Measurements from ENCODE around the gene RAB33A. TPM values are rescaled to one million over a fixed set of nuclear protein-coding genes. Genes with fewer than 3 reads are reported as not detected.

RAB33A gene
- total and polyA plus RNA-seq, 2 of the 4 experiments (the other 2 are of a cell fraction) = 1.6 to 1.8 TPM

GRCh38 chrX:130130990-130131389 is 40.8 kb upstream of the RAB33A start:
- Histone ChIP-seq H3K56ac (ENCODE audit: extremely low read depth, insufficient read depth, low read length) (no peak overlapping the region), H2AK9ac (replicated peaks; ENCODE audit: low read depth, low read length, poor library complexity) (no peak overlapping the region), H4K5ac (ENCODE audit: low read depth, low read length) (no peak overlapping the region), H3K14ac (replicated peaks; ENCODE audit: low read depth, low read length) (no peak overlapping the region), H4K91ac (ENCODE audit: insufficient read depth, low read depth, low read length) (no peak overlapping the region), H3K9ac (ENCODE audit: low read depth, low read length) (no peak overlapping the region), H2BK15ac (ENCODE audit: low read depth, low read length) (no peak overlapping the region), H3K18ac (ENCODE audit: low read depth, low read length) (no peak overlapping the region), H2AK5ac (ENCODE audit: low read depth, low read length) (no peak overlapping the region), H3K27ac (ENCODE audit: insufficient read depth, low read length) (no peak overlapping the region), H2BK20ac (ENCODE audit: low read depth, low read length) (no peak overlapping the region), H2BK120ac (ENCODE audit: low read depth, low read length) (no peak overlapping the region), H3K4me3 (ENCODE audit: insufficient read depth, low read depth, low read length) (no peak overlapping the region), H4K8ac (ENCODE audit: low read depth in 2 of 2, low read length in 2 of 2) (no peak overlapping the region), H3K9me3 (ENCODE audit: control insufficient read depth, insufficient read depth, low read length) (no peaks in the 10 kb centered on the region), H3K4me2 (ENCODE audit: low read depth, low read length) (no peak overlapping the region), H2AFZ (replicated peaks; ENCODE audit: low read length, poor library complexity) (no peak overlapping the region), H3K23ac (ENCODE audit: low read depth, low read length) (no peak overlapping the region), H3K79me1 (ENCODE audit: low read depth in 1 of 2, low read length in 2 of 2) (no peaks in the 10 kb centered on the region), H3K36me3 (ENCODE audit: control insufficient read depth, insufficient read depth, low read length) (peaks cover 22% of the 10 kb centered on the region), H2BK5ac (ENCODE audit: low read depth, low read length, poor library complexity, severe bottlenecking) (no peak overlapping the region), H3K27me3 (ENCODE audit: control insufficient read depth, insufficient read depth, low read length) (no peaks in the 10 kb centered on the region; the same call in 1 of the 2 replicates), H3K4me1 (ENCODE audit: control insufficient read depth, insufficient read depth, low read length) (no peaks in the 10 kb centered on the region), H3K9me1 (ENCODE audit: insufficient read depth, low read length) (no peaks in the 10 kb centered on the region), H4K20me1 (ENCODE audit: insufficient read depth, low read length) (no peaks in the 10 kb centered on the region), H3K4ac (ENCODE audit: low read depth, low read length) (no peak overlapping the region)
- CTCF ChIA-PET = no interaction called here
- intact Hi-C loops (cut with micrococcal nuclease) (no loop called here), in situ Hi-C loops (cut with MboI; ENCODE audit: low sequenced_read_pairs) (no loop called here), dilution Hi-C loops (cut with HindIII; ENCODE audit: low sequenced_read_pairs, unreplicated experiment) (no loop called here)
- POLR2A ChIA-PET (ENCODE audit: unreplicated experiment) = interaction anchor here (0.6 kb wide), 1 partner anchor 55 kb away, joined by 3 read pairs; no protein-coding TSS in a partner anchor
- no peak for TF ChIP-seq RFX5 (IDR thresholded peaks at IDR 0.05; ENCODE audit: low read depth, low read length)
- no peak for TF ChIP-seq CHD1 (IDR thresholded peaks at IDR 0.05; ENCODE audit: low read depth, low read length)
- TF ChIP-seq CEBPB (IDR thresholded peaks at IDR 0.05; ENCODE audit: low read depth, low read length) = no peak
- no peak for TF ChIP-seq FOS (IDR thresholded peaks at IDR 0.05; ENCODE audit: low read depth, low read length)
- TF ChIP-seq MXI1 (IDR thresholded peaks at IDR 0.05; ENCODE audit: borderline replicate concordance, low read depth, low read length) = no peak
- TF ChIP-seq POLR2A (IDR thresholded peaks at IDR 0.05; ENCODE audit: low read depth, low read length) = no peak
- no peak for TF ChIP-seq MAZ (IDR thresholded peaks at IDR 0.05; ENCODE audit: borderline replicate concordance, low read depth, low read length)
- TF ChIP-seq BHLHE40 (IDR thresholded peaks at IDR 0.05; ENCODE audit: low read depth, low read length) = no peak
- TF ChIP-seq, protein P1, sequence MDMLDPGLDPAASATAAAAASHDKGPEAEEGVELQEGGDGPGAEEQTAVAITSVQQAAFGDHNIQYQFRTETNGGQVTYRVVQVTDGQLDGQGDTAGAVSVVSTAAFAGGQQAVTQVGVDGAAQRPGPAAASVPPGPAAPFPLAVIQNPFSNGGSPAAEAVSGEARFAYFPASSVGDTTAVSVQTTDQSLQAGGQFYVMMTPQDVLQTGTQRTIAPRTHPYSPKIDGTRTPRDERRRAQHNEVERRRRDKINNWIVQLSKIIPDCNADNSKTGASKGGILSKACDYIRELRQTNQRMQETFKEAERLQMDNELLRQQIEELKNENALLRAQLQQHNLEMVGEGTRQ (IDR thresholded peaks at IDR 0.05; ENCODE audit: low read depth, low read length) = no peak
- no peak for TF ChIP-seq RAD21 (IDR thresholded peaks at IDR 0.05; ENCODE audit: low read length)
- TF ChIP-seq, protein P2, sequence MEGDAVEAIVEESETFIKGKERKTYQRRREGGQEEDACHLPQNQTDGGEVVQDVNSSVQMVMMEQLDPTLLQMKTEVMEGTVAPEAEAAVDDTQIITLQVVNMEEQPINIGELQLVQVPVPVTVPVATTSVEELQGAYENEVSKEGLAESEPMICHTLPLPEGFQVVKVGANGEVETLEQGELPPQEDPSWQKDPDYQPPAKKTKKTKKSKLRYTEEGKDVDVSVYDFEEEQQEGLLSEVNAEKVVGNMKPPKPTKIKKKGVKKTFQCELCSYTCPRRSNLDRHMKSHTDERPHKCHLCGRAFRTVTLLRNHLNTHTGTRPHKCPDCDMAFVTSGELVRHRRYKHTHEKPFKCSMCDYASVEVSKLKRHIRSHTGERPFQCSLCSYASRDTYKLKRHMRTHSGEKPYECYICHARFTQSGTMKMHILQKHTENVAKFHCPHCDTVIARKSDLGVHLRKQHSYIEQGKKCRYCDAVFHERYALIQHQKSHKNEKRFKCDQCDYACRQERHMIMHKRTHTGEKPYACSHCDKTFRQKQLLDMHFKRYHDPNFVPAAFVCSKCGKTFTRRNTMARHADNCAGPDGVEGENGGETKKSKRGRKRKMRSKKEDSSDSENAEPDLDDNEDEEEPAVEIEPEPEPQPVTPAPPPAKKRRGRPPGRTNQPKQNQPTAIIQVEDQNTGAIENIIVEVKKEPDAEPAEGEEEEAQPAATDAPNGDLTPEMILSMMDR (conservative IDR thresholded peaks at IDR 0.05; ENCODE audit: low read depth, low read length) = no peak
- TF ChIP-seq MAFK (IDR thresholded peaks at IDR 0.05; ENCODE audit: low read depth, low read length) = no peak
- no peak for TF ChIP-seq ELK1 (IDR thresholded peaks at IDR 0.05; ENCODE audit: borderline replicate concordance, low read depth, low read length)
- TF ChIP-seq NFE2L2 (IDR thresholded peaks at IDR 0.05; ENCODE audit: low read depth, low read length) = no peak
- TF ChIP-seq RCOR1 (IDR thresholded peaks at IDR 0.05; ENCODE audit: insufficient replicate concordance, low read length) = no peak
- TF ChIP-seq SMC3 (IDR thresholded peaks at IDR 0.05; ENCODE audit: low read depth, low read length) = no peak
- no peak for ATAC-seq (ENCODE audit: low read depth)
- DNase-seq = no peak
- BruUV-seq (replicated peaks) = no TSS peak
- WGBS, 2 experiments (ENCODE audit: extremely low coverage in 2 of 2, insufficient read length in 1 of 2) = 80% methylated on average over 1 of the region's 5 CpGs; no CpG with 5 or more reads in 1 of the 2 experiments

All from IMR-90 (cell line).